D721Med (cell line): ENCODE measurements around the gene HOXC11.

Experiments used
- DNase-seq: peaks from one replicate; pipeline ENCODE4 v3.0.0; 2011; ENCODE audit warnings: low spot score; ENCODE audit not compliant: insufficient read length
- FAIRE-seq: peaks from 2 replicates; lab custom pipeline; 2011; peaks lifted over from hg19 to GRCh38; lab: Jason Lieb, UNC
- TF ChIP-seq, protein P1 (sequence below): IDR thresholded peaks from 2 replicates; pipeline ENCODE4 v1.5.1; 2012; ENCODE audit warnings: mild to moderate bottlenecking, control low read depth; ENCODE audit not compliant: insufficient read depth; ENCODE audit errors: missing control alignments

Gene HOXC11

DNA sequence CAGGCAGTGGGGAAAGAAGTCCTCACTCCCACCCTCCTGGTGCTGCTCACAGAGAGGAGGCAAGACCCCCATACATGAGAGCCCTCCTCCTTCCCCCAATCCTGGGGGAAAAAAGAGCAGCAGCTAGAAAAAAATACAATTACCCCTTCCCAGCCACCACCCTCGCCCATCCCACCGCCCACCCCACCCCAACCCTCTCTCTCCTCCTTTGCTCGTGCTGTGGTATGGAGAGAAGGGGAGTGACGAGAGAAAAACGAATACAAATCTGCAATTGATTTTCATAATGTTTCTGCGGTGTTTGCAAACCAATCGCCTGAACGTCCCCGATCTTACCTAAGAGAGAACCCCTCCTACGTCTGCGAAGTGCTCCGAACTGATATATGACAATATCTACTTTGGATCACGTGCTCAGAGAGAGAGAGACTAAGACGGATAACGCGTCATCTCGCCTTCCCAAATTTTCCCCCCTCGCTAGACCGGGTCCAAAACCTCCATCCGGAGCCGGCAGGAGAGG, at the start of gene HOXC11:
TSS of gene HOXC11 (plus strand) at position 405 of the 514 bp plus-strand sequence. CDS start 116 bp downstream, outside the sequence.
- FAIRE-seq (no peak), DNase-seq (no peak)
- TF ChIP-seq, protein P1, sequence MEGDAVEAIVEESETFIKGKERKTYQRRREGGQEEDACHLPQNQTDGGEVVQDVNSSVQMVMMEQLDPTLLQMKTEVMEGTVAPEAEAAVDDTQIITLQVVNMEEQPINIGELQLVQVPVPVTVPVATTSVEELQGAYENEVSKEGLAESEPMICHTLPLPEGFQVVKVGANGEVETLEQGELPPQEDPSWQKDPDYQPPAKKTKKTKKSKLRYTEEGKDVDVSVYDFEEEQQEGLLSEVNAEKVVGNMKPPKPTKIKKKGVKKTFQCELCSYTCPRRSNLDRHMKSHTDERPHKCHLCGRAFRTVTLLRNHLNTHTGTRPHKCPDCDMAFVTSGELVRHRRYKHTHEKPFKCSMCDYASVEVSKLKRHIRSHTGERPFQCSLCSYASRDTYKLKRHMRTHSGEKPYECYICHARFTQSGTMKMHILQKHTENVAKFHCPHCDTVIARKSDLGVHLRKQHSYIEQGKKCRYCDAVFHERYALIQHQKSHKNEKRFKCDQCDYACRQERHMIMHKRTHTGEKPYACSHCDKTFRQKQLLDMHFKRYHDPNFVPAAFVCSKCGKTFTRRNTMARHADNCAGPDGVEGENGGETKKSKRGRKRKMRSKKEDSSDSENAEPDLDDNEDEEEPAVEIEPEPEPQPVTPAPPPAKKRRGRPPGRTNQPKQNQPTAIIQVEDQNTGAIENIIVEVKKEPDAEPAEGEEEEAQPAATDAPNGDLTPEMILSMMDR = no peak

DNA sequence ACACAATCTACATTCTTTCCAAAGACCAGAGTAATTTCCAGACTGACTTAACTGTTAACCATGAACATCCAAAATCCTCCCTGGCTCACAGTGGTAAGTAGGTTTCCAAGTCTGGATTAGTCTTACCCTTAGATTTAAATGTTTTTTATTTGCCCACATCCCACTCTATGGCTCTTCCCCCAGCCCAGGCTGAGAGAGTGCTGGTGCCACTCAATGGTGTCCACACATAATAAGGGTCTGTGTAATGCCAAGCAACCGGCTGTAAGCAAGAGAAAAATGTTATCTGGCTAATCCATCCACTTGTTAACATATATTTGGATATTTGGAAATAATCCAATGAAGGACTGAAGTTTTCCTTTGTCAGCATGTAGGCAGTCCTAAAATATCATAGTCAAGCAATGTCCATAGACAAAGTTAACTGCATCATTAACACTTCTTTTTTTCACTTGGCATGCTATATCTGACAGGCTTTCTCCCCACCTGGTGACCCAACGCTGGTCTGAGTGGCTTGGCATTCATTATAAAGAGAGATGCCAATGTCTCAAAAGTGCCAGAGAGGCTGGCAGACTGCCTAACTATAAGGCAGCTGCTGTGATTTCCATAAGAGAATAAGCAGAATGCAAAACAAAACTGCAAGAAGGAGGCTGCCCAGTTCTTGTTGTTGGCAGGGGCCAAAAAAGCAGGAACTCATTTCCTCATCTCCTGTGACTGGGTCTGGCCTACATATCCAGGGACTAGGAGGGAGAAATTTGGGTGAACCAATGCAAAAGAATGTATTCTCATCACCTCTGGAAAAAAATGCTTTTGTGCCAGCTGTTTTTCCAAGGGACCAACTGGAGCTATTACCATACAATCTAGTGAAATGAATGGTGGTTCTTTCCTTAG, 48.2 kb upstream of the HOXC11 start:
- DNase-seq (no peak), FAIRE-seq (no peak)
- TF ChIP-seq, protein P1 = no peak

DNA sequence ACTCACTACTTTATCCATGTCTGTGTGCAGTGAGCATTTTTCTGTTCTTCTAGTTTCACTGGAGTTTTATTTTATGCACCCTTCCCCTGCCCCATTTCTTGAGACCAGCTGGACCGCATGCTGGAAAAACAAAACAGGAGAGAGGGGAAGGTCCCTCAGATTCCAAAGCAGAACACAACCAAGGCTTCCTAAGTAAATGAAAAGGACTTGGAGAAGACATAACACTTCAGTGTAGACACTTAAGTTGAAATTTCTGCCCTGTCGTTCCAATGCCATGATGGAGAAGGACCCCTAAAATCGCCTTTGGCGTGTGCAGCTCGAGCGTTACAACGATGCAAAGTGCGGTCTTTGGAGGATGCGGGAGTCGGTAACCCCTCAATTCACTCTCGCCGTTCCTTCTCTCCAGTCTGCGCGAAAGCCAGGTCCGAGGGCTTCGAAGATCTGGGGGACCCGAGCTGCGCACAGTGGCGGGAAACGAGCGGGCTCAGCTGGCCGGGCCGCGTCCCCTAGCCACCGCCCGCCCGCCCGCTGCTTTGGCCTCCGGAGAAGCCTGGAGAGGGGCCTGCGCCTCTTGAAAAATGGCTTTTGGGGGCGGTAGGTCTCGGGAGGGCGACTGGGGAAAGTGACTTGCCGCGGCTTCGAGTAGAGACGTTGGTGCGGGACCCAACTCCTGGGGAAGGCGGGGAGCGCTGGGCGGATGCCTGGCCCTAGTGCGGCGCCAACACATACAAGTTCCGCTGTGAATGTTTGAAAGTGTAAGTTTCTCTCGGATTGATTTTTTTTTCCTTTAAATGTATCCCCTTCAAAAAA, 45.5 kb upstream of the HOXC11 start:
- TF ChIP-seq, protein P1 = no peak
- DNase-seq (no peak), FAIRE-seq (no peak)

DNA sequence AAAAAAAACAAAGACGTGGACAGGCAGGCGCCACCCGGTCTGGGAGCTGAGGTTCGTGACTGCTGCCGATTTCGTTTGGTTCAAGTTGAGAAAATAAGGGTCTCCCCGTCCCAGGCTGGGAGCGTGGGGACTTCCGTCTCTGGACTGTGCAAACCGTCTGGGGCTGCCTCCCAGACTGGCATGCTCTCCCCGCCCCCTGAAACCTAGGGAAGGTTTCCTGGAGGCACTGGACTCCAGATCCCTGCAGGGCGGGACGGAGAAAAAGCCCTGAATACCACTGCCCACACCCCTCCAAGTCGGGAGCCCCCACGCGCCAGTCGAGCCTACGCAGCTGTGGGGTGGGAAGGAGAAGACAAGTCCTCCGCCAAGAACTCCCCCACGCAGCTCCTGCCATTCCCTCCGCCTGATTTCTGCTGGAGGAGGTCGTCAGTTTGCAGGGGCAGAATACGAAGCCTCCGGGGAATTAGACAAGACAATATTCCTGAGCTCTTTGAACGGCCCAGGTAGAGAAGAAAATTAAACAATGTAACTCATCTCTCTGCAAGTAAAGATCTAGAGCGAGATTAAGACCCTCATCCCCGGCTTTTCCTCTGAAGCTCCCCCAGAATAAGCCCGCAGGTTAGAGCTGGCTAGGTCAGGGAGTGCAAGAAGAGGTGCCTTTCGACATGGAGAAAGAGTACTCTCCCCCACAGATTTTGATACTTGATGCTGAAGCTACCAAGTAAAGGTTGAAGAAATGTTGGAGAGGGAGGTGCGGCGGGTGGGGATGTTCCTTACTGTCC, 44.7 kb upstream of the HOXC11 start:
- FAIRE-seq (no peak), DNase-seq (no peak)
- TF ChIP-seq, protein P1 = no peak

DNA sequence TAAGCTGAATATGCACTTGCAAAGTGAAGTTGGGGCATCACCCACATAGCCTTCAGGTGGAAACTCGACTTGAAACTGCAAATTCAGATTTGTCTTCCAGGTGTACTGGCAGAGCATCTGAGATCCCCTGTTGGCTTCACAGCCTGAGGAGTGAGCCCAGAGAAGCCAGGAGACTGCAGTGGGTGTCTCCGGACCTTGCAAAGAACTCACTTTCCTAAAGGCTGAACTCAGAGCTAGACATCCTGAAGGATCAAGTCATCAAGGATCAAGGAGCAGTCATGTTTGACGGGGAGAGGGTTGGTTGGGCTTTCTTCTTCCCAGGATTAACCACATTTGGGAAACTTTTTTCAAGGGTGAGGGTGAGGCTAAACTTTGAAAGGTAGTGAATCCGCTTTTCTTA, 43.4 kb upstream of the HOXC11 start:
- TF ChIP-seq, protein P1 = no peak
- DNase-seq (no peak), FAIRE-seq (no peak)

DNA sequence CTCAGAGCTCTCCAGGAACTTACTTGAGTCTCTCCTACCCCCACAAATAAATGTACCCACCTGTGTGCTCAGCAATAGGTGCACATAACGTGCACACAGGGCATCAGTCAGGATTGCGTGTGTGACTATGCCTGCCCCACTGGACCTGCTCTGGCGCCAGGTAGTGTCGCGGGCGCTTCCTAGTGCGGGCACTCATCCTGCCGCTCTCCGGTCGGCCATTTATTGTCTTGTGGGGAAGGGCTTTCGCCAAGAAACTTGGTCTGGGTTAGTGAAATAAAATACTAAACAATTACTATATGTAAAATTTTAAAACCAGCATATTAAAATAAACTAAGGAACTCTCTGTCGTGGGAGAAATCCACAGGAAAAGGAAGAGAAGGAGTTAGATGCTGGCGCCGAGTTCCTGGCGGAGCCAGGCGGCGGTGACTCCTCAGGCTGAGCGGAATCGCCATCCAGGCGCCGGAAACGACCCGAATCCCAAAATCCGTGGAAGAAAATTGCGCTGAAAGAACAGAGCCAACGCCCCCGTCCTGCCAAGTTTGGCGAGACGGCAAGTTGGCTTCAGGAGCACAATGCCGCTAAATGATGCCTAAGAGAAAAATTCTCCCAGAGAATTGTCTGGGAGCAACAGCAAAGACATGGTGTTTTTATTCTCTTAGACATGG, 42.2 kb upstream of the HOXC11 start:
- TF ChIP-seq, protein P1 = no peak
- no peak for FAIRE-seq
- DNase-seq = no peak
